GM21390 (cell line): ENCODE measurements around the gene ICE2.
A peak's percentile ranks its signal among the peaks of the same experiment; 100 is the strongest.

Experiments used
- ATAC-seq: cut with Tn5 transposase; IDR thresholded peaks from one replicate; pipeline ENCODE4 v1.9.1; 2021; ENCODE audit not compliant: unreplicated experiment

ICE2 gene

GRCh38 chr15:60391722-60392315 lies 87.1 kb downstream of the ICE2 start:
- no peak for ATAC-seq

- ATAC-seq = no peak
Measured at GRCh38 chr15:60390871-60391501, 88.0 kb downstream of the ICE2 start.

GRCh38 chr15:60390231-60390630 lies 88.7 kb downstream of the ICE2 start:
- ATAC-seq = no peak

- ATAC-seq = peak; percentile 81
Measured at GRCh38 chr15:60389261-60390077, 89.5 kb downstream of the ICE2 start.

- no peak for ATAC-seq
Measured at GRCh38 chr15:60387321-60387720, 91.6 kb downstream of the ICE2 start.

- no peak for ATAC-seq
Measured at GRCh38 chr15:60386615-60387014, 92.3 kb downstream of the ICE2 start.

GRCh38 chr15:60385620-60386552 lies 93.1 kb downstream of the ICE2 start:
- no peak for ATAC-seq

GRCh38 chr15:60384526-60385126 lies 94.3 kb downstream of the ICE2 start:
- no peak for ATAC-seq

GRCh38 chr15:60384053-60384452 lies 94.9 kb downstream of the ICE2 start:
- no peak for ATAC-seq

- no peak for ATAC-seq
Measured at GRCh38 chr15:60382773-60383674, 95.9 kb downstream of the ICE2 start.

GRCh38 chr15:60381148-60381788 lies 97.7 kb downstream of the ICE2 start:
- ATAC-seq = no peak

- no peak for ATAC-seq
Measured at GRCh38 chr15:60379525-60380274, 99.2 kb downstream of the ICE2 start.

- no peak for ATAC-seq
Measured at GRCh38 chr15:60379185-60379524, 99.8 kb downstream of the ICE2 start.

GRCh38 chr15:60376677-60377095 lies 102.3 kb downstream of the ICE2 start:
- ATAC-seq = no peak

GRCh38 chr15:60375306-60375705 lies 103.6 kb downstream of the ICE2 start:
- ATAC-seq = no peak

GRCh38 chr15:60374628-60375081 lies 104.3 kb downstream of the ICE2 start:
- no peak for ATAC-seq

GRCh38 chr15:60374209-60374608 lies 104.7 kb downstream of the ICE2 start:
- ATAC-seq = no peak

GRCh38 chr15:60373745-60374144 lies 105.2 kb downstream of the ICE2 start:
- no peak for ATAC-seq
